Measurements from ENCODE around the gene CCDC71.

CCDC71 gene

GRCh38 chr3:49175530-49175929 is 9.4 kb upstream of the CCDC71 start:
- in situ Hi-C loops (cut with MboI; ENCODE audit: low sequenced_read_pairs, unreplicated experiment): no loop called here
- no peak for DNase-seq (ENCODE audit: low spot score)
- TF ChIP-seq CTCF (IDR thresholded peaks at IDR 0.05; ENCODE audit: borderline replicate concordance, control extremely low read depth, extremely low read depth, insufficient read depth, missing control alignments): no peak

GRCh38 chr3:49174397-49174985 is 8.4 kb upstream of the CCDC71 start:
- DNase-seq (ENCODE audit: low spot score): no peak
- in situ Hi-C loops (cut with MboI; ENCODE audit: low sequenced_read_pairs, unreplicated experiment): loop anchor here (25.0 kb wide), 1 partner anchor 263 kb away; the partner anchor contains the start of gene NICN1
- TF ChIP-seq CTCF (IDR thresholded peaks at IDR 0.05; ENCODE audit: borderline replicate concordance, control extremely low read depth, extremely low read depth, insufficient read depth, missing control alignments): no peak

GRCh38 chr3:49173792-49174170 is 7.7 kb upstream of the CCDC71 start:
- in situ Hi-C loops (cut with MboI; ENCODE audit: low sequenced_read_pairs, unreplicated experiment): loop anchor here (25.0 kb wide), 1 partner anchor 264 kb away; the partner anchor contains the start of gene NICN1
- no peak for DNase-seq (ENCODE audit: low spot score)
- TF ChIP-seq CTCF (IDR thresholded peaks at IDR 0.05; ENCODE audit: borderline replicate concordance, control extremely low read depth, extremely low read depth, insufficient read depth, missing control alignments): no peak

GRCh38 chr3:49173116-49173791 is 7.1 kb upstream of the CCDC71 start:
- in situ Hi-C loops (cut with MboI; ENCODE audit: low sequenced_read_pairs, unreplicated experiment): loop anchor here (25.0 kb wide), 1 partner anchor 264 kb away; the partner anchor contains the start of gene NICN1
- DNase-seq (ENCODE audit: low spot score): no peak
- no peak for TF ChIP-seq CTCF (IDR thresholded peaks at IDR 0.05; ENCODE audit: borderline replicate concordance, control extremely low read depth, extremely low read depth, insufficient read depth, missing control alignments)

- in situ Hi-C loops (cut with MboI; ENCODE audit: low sequenced_read_pairs, unreplicated experiment): loop anchor here (25.0 kb wide), 1 partner anchor 265 kb away; the partner anchor contains the start of gene NICN1
- no peak for DNase-seq (ENCODE audit: low spot score)
- no peak for TF ChIP-seq CTCF (IDR thresholded peaks at IDR 0.05; ENCODE audit: borderline replicate concordance, control extremely low read depth, extremely low read depth, insufficient read depth, missing control alignments)
These were observed 6.5 kb upstream of the CCDC71 start for GRCh38 chr3:49172551-49173041.

- no peak for DNase-seq (ENCODE audit: low spot score)
- TF ChIP-seq CTCF (IDR thresholded peaks at IDR 0.05; ENCODE audit: borderline replicate concordance, control extremely low read depth, extremely low read depth, insufficient read depth, missing control alignments): no peak
- in situ Hi-C loops (cut with MboI; ENCODE audit: low sequenced_read_pairs, unreplicated experiment): loop anchor here (25.0 kb wide), 1 partner anchor 265 kb away; the partner anchor contains the start of gene NICN1
These were observed 5.8 kb upstream of the CCDC71 start for GRCh38 chr3:49171775-49172500.
